HEK293 (cell line): Measurements from ENCODE around the gene MYO15B.
A peak's percentile ranks its signal among the peaks of the same experiment; 100 is the strongest.

Experiments
- GFI1B ChIP-seq: fragments of 450-650 bp; formaldehyde crosslinking; IDR thresholded peaks from 2 replicates; pipeline ENCODE4 v1.5.1; 2016; ENCODE audit warnings: missing biosample characterization, missing genetic modification characterization
- HOXC10 ChIP-seq: sonication (generic); formaldehyde crosslinking; IDR thresholded peaks from 2 replicates; pipeline ENCODE4 v1.8.1; 2023; ENCODE audit warnings: mild to moderate bottlenecking, missing genetic modification reagents
- OSR2 ChIP-seq: fragments of 450-650 bp; formaldehyde crosslinking; IDR thresholded peaks from 2 replicates; pipeline ENCODE4 v1.5.1; 2016; ENCODE audit warnings: missing biosample characterization, missing genetic modification characterization
- PRDM2 ChIP-seq: fragments of 450-650 bp; formaldehyde crosslinking; IDR thresholded peaks from 2 replicates; pipeline ENCODE4 v1.5.1; 2016; ENCODE audit warnings: missing biosample characterization, missing genetic modification characterization, borderline replicate concordance
- REST ChIP-seq: fragments of 450-650 bp; formaldehyde crosslinking; IDR thresholded peaks from 2 replicates; pipeline ENCODE4 v1.5.1; 2016; ENCODE audit warnings: missing biosample characterization, missing genetic modification characterization
- SP3 ChIP-seq: fragments of 450-650 bp; formaldehyde crosslinking; IDR thresholded peaks from 2 replicates; pipeline ENCODE4 v1.5.1; 2016; ENCODE audit warnings: missing biosample characterization, missing genetic modification characterization
- TRIM28 ChIP-seq: IDR thresholded peaks from 2 replicates; pipeline ENCODE4 v1.6.1; 2011; ENCODE audit warnings: low read length, control low read depth, borderline replicate concordance
- WT1 ChIP-seq: fragments of 450-650 bp; formaldehyde crosslinking; IDR thresholded peaks from 2 replicates; pipeline ENCODE4 v1.5.1; 2016; ENCODE audit warnings: missing biosample characterization, missing genetic modification characterization
- ZBTB26 ChIP-seq: fragments of 450-650 bp; formaldehyde crosslinking; optimal IDR thresholded peaks from 2 replicates; pipeline ENCODE3; 2016; ENCODE audit warnings: missing biosample characterization, mild to moderate bottlenecking, missing genetic modification characterization
- ZBTB7A ChIP-seq: fragments of 450-650 bp; formaldehyde crosslinking; IDR thresholded peaks from 2 replicates; pipeline ENCODE4 v1.5.1; 2016; ENCODE audit warnings: low read depth, missing biosample characterization, missing genetic modification characterization
- ZNF133 ChIP-seq: fragments of 450-650 bp; formaldehyde crosslinking; IDR thresholded peaks from 2 replicates; pipeline ENCODE4 v1.5.1; 2016; ENCODE audit warnings: missing biosample characterization, missing genetic modification characterization
- ZNF174 ChIP-seq: fragments of 450-650 bp; formaldehyde crosslinking; IDR thresholded peaks from 2 replicates; pipeline ENCODE4 v1.5.0; 2017; ENCODE audit warnings: missing biosample characterization, mild to moderate bottlenecking, missing genetic modification characterization
- ZNF335 ChIP-seq: fragments of 450-650 bp; formaldehyde crosslinking; conservative IDR thresholded peaks from 2 replicates; pipeline ENCODE4 v1.5.1; 2016; ENCODE audit warnings: missing biosample characterization, missing genetic modification characterization
- ZNF350 ChIP-seq: fragments of 450-650 bp; formaldehyde crosslinking; IDR thresholded peaks from 2 replicates; pipeline ENCODE4 v1.5.0; 2017; ENCODE audit warnings: missing biosample characterization, mild to moderate bottlenecking, missing genetic modification characterization
- ZNF561 ChIP-seq: fragments of 450-650 bp; IDR thresholded peaks from 2 replicates; pipeline ENCODE4 v1.5.1; 2018; ENCODE audit warnings: missing biosample characterization, missing genetic modification characterization, borderline replicate concordance
- ZNF621 ChIP-seq: fragments of 450-650 bp; formaldehyde crosslinking; IDR thresholded peaks from 2 replicates; pipeline ENCODE4 v1.5.1; 2017; ENCODE audit warnings: missing biosample characterization, missing genetic modification characterization
- ZNF692 ChIP-seq: fragments of 450-650 bp; formaldehyde crosslinking; IDR thresholded peaks from 2 replicates; pipeline ENCODE4 v1.5.1; 2016; ENCODE audit warnings: missing biosample characterization, missing genetic modification characterization
- ZSCAN16 ChIP-seq: fragments of 450-650 bp; formaldehyde crosslinking; IDR thresholded peaks from 2 replicates; pipeline ENCODE4 v1.5.1; 2016; ENCODE audit warnings: missing biosample characterization, missing genetic modification characterization
- ZSCAN30 ChIP-seq: fragments of 450-650 bp; IDR thresholded peaks from 2 replicates; pipeline ENCODE4 v1.5.1; 2018; ENCODE audit warnings: missing biosample characterization, mild to moderate bottlenecking, missing genetic modification characterization, moderate library complexity
- ZSCAN5A ChIP-seq: fragments of 450-650 bp; formaldehyde crosslinking; IDR thresholded peaks from 2 replicates; pipeline ENCODE4 v1.5.1; 2016; ENCODE audit warnings: missing biosample characterization, missing genetic modification characterization
- TF ChIP-seq, protein P1 (sequence below): fragments of 450-650 bp; formaldehyde crosslinking; IDR thresholded peaks from 2 replicates; pipeline ENCODE4 v1.5.0; 2017; ENCODE audit warnings: missing biosample characterization, missing genetic modification characterization, borderline replicate concordance
- TF ChIP-seq, protein P2 (sequence below): fragments of 450-650 bp; formaldehyde crosslinking; IDR thresholded peaks from 2 replicates; pipeline ENCODE4 v1.5.1; 2017; ENCODE audit warnings: missing biosample characterization, missing genetic modification characterization

MYO15B gene

GRCh38 chr17:75666959-75667790, 79.6 kb downstream of the MYO15B start, which contains the start of the genes RECQL5 and SAP30BP (continued):
- TF ChIP-seq ZSCAN30 (tag by site-specific recombination) (no peak), ZSCAN16 (no peak), GFI1B (tag by site-specific recombination) (no peak), ZNF335 (tag by site-specific recombination) (peak; percentile 75), OSR2 (tag by site-specific recombination) (no peak), ZNF692 (no peak), ZNF133 (tag by site-specific recombination) (no peak), ZNF621 (tag by site-specific recombination) (no peak), ZBTB7A (tag by site-specific recombination) (no peak), SP3 (peak; percentile 81), HOXC10 (CRISPR knock-in tag) (no peak), REST (no peak), ZBTB26 (tag by site-specific recombination) (peak; percentile 3), TRIM28 (no peak), ZSCAN5A (tag by site-specific recombination) (no peak), ZNF561 (no peak), WT1 (tag by site-specific recombination) (no peak), ZNF174 (no peak), ZNF350 (tag by site-specific recombination) (no peak), PRDM2 (no peak)
- TF ChIP-seq, protein P1, sequence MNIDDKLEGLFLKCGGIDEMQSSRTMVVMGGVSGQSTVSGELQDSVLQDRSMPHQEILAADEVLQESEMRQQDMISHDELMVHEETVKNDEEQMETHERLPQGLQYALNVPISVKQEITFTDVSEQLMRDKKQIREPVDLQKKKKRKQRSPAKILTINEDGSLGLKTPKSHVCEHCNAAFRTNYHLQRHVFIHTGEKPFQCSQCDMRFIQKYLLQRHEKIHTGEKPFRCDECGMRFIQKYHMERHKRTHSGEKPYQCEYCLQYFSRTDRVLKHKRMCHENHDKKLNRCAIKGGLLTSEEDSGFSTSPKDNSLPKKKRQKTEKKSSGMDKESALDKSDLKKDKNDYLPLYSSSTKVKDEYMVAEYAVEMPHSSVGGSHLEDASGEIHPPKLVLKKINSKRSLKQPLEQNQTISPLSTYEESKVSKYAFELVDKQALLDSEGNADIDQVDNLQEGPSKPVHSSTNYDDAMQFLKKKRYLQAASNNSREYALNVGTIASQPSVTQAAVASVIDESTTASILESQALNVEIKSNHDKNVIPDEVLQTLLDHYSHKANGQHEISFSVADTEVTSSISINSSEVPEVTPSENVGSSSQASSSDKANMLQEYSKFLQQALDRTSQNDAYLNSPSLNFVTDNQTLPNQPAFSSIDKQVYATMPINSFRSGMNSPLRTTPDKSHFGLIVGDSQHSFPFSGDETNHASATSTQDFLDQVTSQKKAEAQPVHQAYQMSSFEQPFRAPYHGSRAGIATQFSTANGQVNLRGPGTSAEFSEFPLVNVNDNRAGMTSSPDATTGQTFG (tag by site-specific recombination) = no peak
- TF ChIP-seq, protein P2, sequence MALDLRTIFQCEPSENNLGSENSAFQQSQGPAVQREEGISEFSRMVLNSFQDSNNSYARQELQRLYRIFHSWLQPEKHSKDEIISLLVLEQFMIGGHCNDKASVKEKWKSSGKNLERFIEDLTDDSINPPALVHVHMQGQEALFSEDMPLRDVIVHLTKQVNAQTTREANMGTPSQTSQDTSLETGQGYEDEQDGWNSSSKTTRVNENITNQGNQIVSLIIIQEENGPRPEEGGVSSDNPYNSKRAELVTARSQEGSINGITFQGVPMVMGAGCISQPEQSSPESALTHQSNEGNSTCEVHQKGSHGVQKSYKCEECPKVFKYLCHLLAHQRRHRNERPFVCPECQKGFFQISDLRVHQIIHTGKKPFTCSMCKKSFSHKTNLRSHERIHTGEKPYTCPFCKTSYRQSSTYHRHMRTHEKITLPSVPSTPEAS = no peak
